ENCODE results near the gene PLD1.

The PLD1 gene

GRCh38 chr3:171691485-171691884, 118.8 kb downstream of the PLD1 start:
- H3K9me3 ChIP-seq (ENCODE audit: severe bottlenecking), result no peaks in the 10 kb centered on the region
- no peak for ATAC-seq (ENCODE audit: low read depth)
- no peaks in the 10 kb centered on the region for H3K27me3 ChIP-seq (ENCODE audit: insufficient read depth, poor library complexity, severe bottlenecking)
- no peaks in the 10 kb centered on the region for H3K4me1 ChIP-seq (ENCODE audit: insufficient read depth, poor library complexity, severe bottlenecking)
- H3K36me3 ChIP-seq (ENCODE audit: low read depth), result no peaks in the 10 kb centered on the region
- H3K4me3 ChIP-seq (ENCODE audit: severe bottlenecking), result no peak overlapping the region
- TF ChIP-seq CTCF (IDR thresholded peaks at IDR 0.05; ENCODE audit: poor library complexity, severe bottlenecking), result no peak
- H3K27ac ChIP-seq (ENCODE audit: poor library complexity, severe bottlenecking), result no peak overlapping the region
- no peak for DNase-seq (ENCODE audit: low spot score)

- ATAC-seq (ENCODE audit: low read depth), result no peak
These were observed 120.0 kb downstream of the PLD1 start for GRCh38 chr3:171690281-171690680.

GRCh38 chr3:171688593-171688992, 121.7 kb downstream of the PLD1 start:
- ATAC-seq (ENCODE audit: low read depth) (no peak), DNase-seq (ENCODE audit: low spot score) (no peak)
- Histone ChIP-seq H3K4me1 (ENCODE audit: insufficient read depth, poor library complexity, severe bottlenecking) (no peaks in the 10 kb centered on the region), H3K4me3 (ENCODE audit: severe bottlenecking) (no peak overlapping the region), H3K36me3 (ENCODE audit: low read depth) (no peaks in the 10 kb centered on the region), H3K27me3 (ENCODE audit: insufficient read depth, poor library complexity, severe bottlenecking) (no peaks in the 10 kb centered on the region), H3K9me3 (ENCODE audit: severe bottlenecking) (no peaks in the 10 kb centered on the region), H3K27ac (ENCODE audit: poor library complexity, severe bottlenecking) (no peak overlapping the region)
- no peak for TF ChIP-seq CTCF (IDR thresholded peaks at IDR 0.05; ENCODE audit: poor library complexity, severe bottlenecking)

More at GRCh38 chr3:171690281-171690680, 120.0 kb downstream of the PLD1 start:
- Histone ChIP-seq H3K9me3 (ENCODE audit: severe bottlenecking) (no peaks in the 10 kb centered on the region), H3K27me3 (ENCODE audit: insufficient read depth, poor library complexity, severe bottlenecking) (no peaks in the 10 kb centered on the region), H3K27ac (ENCODE audit: poor library complexity, severe bottlenecking) (no peak overlapping the region), H3K36me3 (ENCODE audit: low read depth) (no peaks in the 10 kb centered on the region), H3K4me1 (ENCODE audit: insufficient read depth, poor library complexity, severe bottlenecking) (no peaks in the 10 kb centered on the region), H3K4me3 (ENCODE audit: severe bottlenecking) (no peak overlapping the region)
- DNase-seq (ENCODE audit: low spot score), result no peak
- no peak for TF ChIP-seq CTCF (IDR thresholded peaks at IDR 0.05; ENCODE audit: poor library complexity, severe bottlenecking)

- Histone ChIP-seq H3K9me3 (ENCODE audit: severe bottlenecking) (no peaks in the 10 kb centered on the region), H3K27me3 (ENCODE audit: insufficient read depth, poor library complexity, severe bottlenecking) (no peaks in the 10 kb centered on the region), H3K27ac (ENCODE audit: poor library complexity, severe bottlenecking) (no peak overlapping the region), H3K4me1 (ENCODE audit: insufficient read depth, poor library complexity, severe bottlenecking) (no peaks in the 10 kb centered on the region), H3K36me3 (ENCODE audit: low read depth) (no peaks in the 10 kb centered on the region), H3K4me3 (ENCODE audit: severe bottlenecking) (no peak overlapping the region)
- no peak for ATAC-seq (ENCODE audit: low read depth)
- no peak for DNase-seq (ENCODE audit: low spot score)
- TF ChIP-seq CTCF (IDR thresholded peaks at IDR 0.05; ENCODE audit: poor library complexity, severe bottlenecking), result no peak
These were observed 122.3 kb downstream of the PLD1 start for GRCh38 chr3:171688002-171688401.

- no peaks in the 10 kb centered on the region for H3K4me1 ChIP-seq (ENCODE audit: insufficient read depth, poor library complexity, severe bottlenecking)
- no peaks in the 10 kb centered on the region for H3K36me3 ChIP-seq (ENCODE audit: low read depth)
- no peaks in the 10 kb centered on the region for H3K9me3 ChIP-seq (ENCODE audit: severe bottlenecking)
- H3K27me3 ChIP-seq (ENCODE audit: insufficient read depth, poor library complexity, severe bottlenecking), result no peaks in the 10 kb centered on the region
- no peak for TF ChIP-seq CTCF (IDR thresholded peaks at IDR 0.05; ENCODE audit: poor library complexity, severe bottlenecking)
- H3K27ac ChIP-seq (ENCODE audit: poor library complexity, severe bottlenecking), result no peak overlapping the region
- ATAC-seq (ENCODE audit: low read depth), result no peak
- DNase-seq (ENCODE audit: low spot score), result no peak
- H3K4me3 ChIP-seq (ENCODE audit: severe bottlenecking), result no peak overlapping the region
These were observed 122.7 kb downstream of the PLD1 start for GRCh38 chr3:171687581-171687980.
